Measurements from ENCODE around the gene DEGS2. TPM values are rescaled to one million over a fixed set of nuclear protein-coding genes. Genes with fewer than 3 reads are reported as not detected.
A peak's percentile ranks its signal among the peaks of the same experiment; 100 is the strongest.

The DEGS2 gene
- total RNA-seq, 1 donor from 2014 or later = 51.5 TPM

GRCh38 chr14:100130521-100130920 is 28.9 kb downstream of the DEGS2 start:
- no peak for ATAC-seq

- ATAC-seq = peak; percentile 6
These were observed 30.3 kb downstream of the DEGS2 start for GRCh38 chr14:100129161-100129589.

- ATAC-seq = no peak
These were observed 30.8 kb downstream of the DEGS2 start for GRCh38 chr14:100128688-100129087.

- ATAC-seq = no peak
These were observed 31.5 kb downstream of the DEGS2 start for GRCh38 chr14:100127853-100128455.

GRCh38 chr14:100126401-100126800 is 33.0 kb downstream of the DEGS2 start:
- ATAC-seq = no peak

- ATAC-seq = no peak
These were observed 34.8 kb downstream of the DEGS2 start for GRCh38 chr14:100124551-100125088.

- no peak for ATAC-seq
These were observed 35.8 kb downstream of the DEGS2 start for GRCh38 chr14:100123618-100124017.

- no peak for ATAC-seq
These were observed 36.8 kb downstream of the DEGS2 start for GRCh38 chr14:100122481-100123223.

- ATAC-seq = no peak
These were observed 37.6 kb downstream of the DEGS2 start for GRCh38 chr14:100121643-100122480.

GRCh38 chr14:100120522-100121269 is 38.7 kb downstream of the DEGS2 start:
- ATAC-seq = no peak

GRCh38 chr14:100119251-100119650 is 40.2 kb downstream of the DEGS2 start:
- no peak for ATAC-seq

- ATAC-seq = no peak
These were observed 40.9 kb downstream of the DEGS2 start for GRCh38 chr14:100118396-100119011.

GRCh38 chr14:100117633-100118395 is 41.6 kb downstream of the DEGS2 start:
- peak; percentile 60 for ATAC-seq

- no peak for ATAC-seq
These were observed 42.4 kb downstream of the DEGS2 start for GRCh38 chr14:100117026-100117425.

- ATAC-seq = no peak
These were observed 43.3 kb downstream of the DEGS2 start for GRCh38 chr14:100116134-100116533.

- ATAC-seq = no peak
These were observed 43.7 kb downstream of the DEGS2 start for GRCh38 chr14:100115726-100116125.

- ATAC-seq = no peak
These were observed 44.2 kb downstream of the DEGS2 start for GRCh38 chr14:100115236-100115635.

GRCh38 chr14:100114109-100114765 is 45.2 kb downstream of the DEGS2 start:
- no peak for ATAC-seq

GRCh38 chr14:100111931-100112704 is 47.3 kb downstream of the DEGS2 start:
- no peak for ATAC-seq

- no peak for ATAC-seq
These were observed 48.6 kb downstream of the DEGS2 start for GRCh38 chr14:100110816-100111215.
